Glutamatergic neuron (in vitro differentiated cells): ENCODE results near the gene NAV2. TPM values are rescaled to one million over a fixed set of nuclear protein-coding genes. Genes with fewer than 3 reads are reported as not detected.

Source experiments
- DNase-seq: peaks from one replicate; pipeline ENCODE4 v3.0.0; 2022
- H3K27ac Mint-ChIP-seq: one replicate; pipeline ENCODE4 v1.8.0; 2020; ENCODE audit warnings: mild to moderate bottlenecking, mixed read lengths, inconsistent platforms; ENCODE audit not compliant: unreplicated experiment
- H3K27me3 Mint-ChIP-seq: one replicate; pipeline ENCODE4 v1.8.0; 2020; ENCODE audit warnings: mild to moderate bottlenecking, moderate library complexity, mixed read lengths, inconsistent platforms; ENCODE audit not compliant: unreplicated experiment
- H3K36me3 Mint-ChIP-seq: one replicate; pipeline ENCODE4 v1.8.0; 2020; ENCODE audit warnings: mild to moderate bottlenecking, mixed read lengths, inconsistent platforms; ENCODE audit not compliant: unreplicated experiment
- H3K4me1 Mint-ChIP-seq: one replicate; pipeline ENCODE4 v1.8.0; 2020; ENCODE audit warnings: mild to moderate bottlenecking, low read depth, mixed read lengths, inconsistent platforms; ENCODE audit not compliant: unreplicated experiment
- H3K4me3 Mint-ChIP-seq: one replicate; pipeline ENCODE4 v1.8.0; 2020; ENCODE audit warnings: mild to moderate bottlenecking, mixed read lengths, inconsistent platforms; ENCODE audit not compliant: unreplicated experiment
- H3K9me3 Mint-ChIP-seq: one replicate; pipeline ENCODE4 v1.8.0; 2020; ENCODE audit warnings: mild to moderate bottlenecking, moderate library complexity, mixed read lengths, inconsistent platforms; ENCODE audit not compliant: unreplicated experiment
- CTCF ChIP-seq: fragments of 200-600 bp; sonication (generic); IDR thresholded peaks from one replicate; pipeline ENCODE4 v1.5.0; 2021; ENCODE audit not compliant: partially characterized antibody, unreplicated experiment
- total RNA-seq: library from RNA; stranded (reverse); fragmentation: NEBNext Ultra II Directional; extraction: Animal tissue kit (Norgen Biotek cat#: 25700); gene quantifications from one replicate; pipeline ENCODE4 v1.2.1, GENCODE V29; 2021; ENCODE audit not compliant: unreplicated experiment

Gene NAV2
- total RNA-seq, 1 donor from 2014 or later = 117 TPM

GRCh38 chr11:19947537-19948114 is 235.0 kb downstream of the NAV2 start:
- peaks cover under 1% of the 10 kb centered on the region for H3K4me1 Mint-ChIP-seq
- H3K27me3 Mint-ChIP-seq = no peaks in the 10 kb centered on the region
- TF ChIP-seq CTCF = no peak
- no peaks in the 10 kb centered on the region for H3K36me3 Mint-ChIP-seq
- no peak overlapping the region for H3K27ac Mint-ChIP-seq
- H3K4me3 Mint-ChIP-seq = no peak overlapping the region
- H3K9me3 Mint-ChIP-seq = peaks cover 2% of the 10 kb centered on the region
- no peak for DNase-seq

- TF ChIP-seq CTCF = no peak
- no peak for DNase-seq
- peaks cover 2% of the 10 kb centered on the region for H3K9me3 Mint-ChIP-seq
- H3K27ac Mint-ChIP-seq = no peak overlapping the region
- H3K27me3 Mint-ChIP-seq = no peaks in the 10 kb centered on the region
- no peaks in the 10 kb centered on the region for H3K36me3 Mint-ChIP-seq
- no peak overlapping the region for H3K4me3 Mint-ChIP-seq
- peaks cover 17% of the 10 kb centered on the region for H3K4me1 Mint-ChIP-seq
Measured at GRCh38 chr11:19949606-19950005, 237.0 kb downstream of the NAV2 start.

- no peaks in the 10 kb centered on the region for H3K36me3 Mint-ChIP-seq
- H3K4me3 Mint-ChIP-seq = no peak overlapping the region
- H3K27ac Mint-ChIP-seq = no peak overlapping the region
- no peaks in the 10 kb centered on the region for H3K27me3 Mint-ChIP-seq
- no peak for DNase-seq
- peaks cover 2% of the 10 kb centered on the region for H3K9me3 Mint-ChIP-seq
- TF ChIP-seq CTCF = peak; percentile 85
- peaks cover 18% of the 10 kb centered on the region for H3K4me1 Mint-ChIP-seq
Measured at GRCh38 chr11:19951558-19952115, 239.0 kb downstream of the NAV2 start.

- H3K4me1 Mint-ChIP-seq = peaks cover 18% of the 10 kb centered on the region
- no peaks in the 10 kb centered on the region for H3K36me3 Mint-ChIP-seq
- peaks cover 2% of the 10 kb centered on the region for H3K9me3 Mint-ChIP-seq
- H3K4me3 Mint-ChIP-seq = no peak overlapping the region
- TF ChIP-seq CTCF = no peak
- H3K27me3 Mint-ChIP-seq = no peaks in the 10 kb centered on the region
- no peak for DNase-seq
- H3K27ac Mint-ChIP-seq = no peak overlapping the region
Measured at GRCh38 chr11:19952116-19952605, 239.5 kb downstream of the NAV2 start.

GRCh38 chr11:19952911-19953310 is 240.3 kb downstream of the NAV2 start:
- Mint-ChIP-seq H3K27ac (no peak overlapping the region), H3K27me3 (peaks cover 4% of the 10 kb centered on the region), H3K36me3 (peaks cover 4% of the 10 kb centered on the region), H3K4me1 (peaks cover 23% of the 10 kb centered on the region), H3K9me3 (peaks cover 2% of the 10 kb centered on the region), H3K4me3 (no peak overlapping the region)
- TF ChIP-seq CTCF = no peak
- no peak for DNase-seq
